Glutamatergic neuron (in vitro differentiated cells): ENCODE data around the gene NIPBL. TPM values are rescaled to one million over a fixed set of nuclear protein-coding genes. Genes with fewer than 3 reads are reported as not detected.

Experiments used
- DNase-seq: peaks from one replicate; pipeline ENCODE4 v3.0.0; 2022
- H3K27ac Mint-ChIP-seq: one replicate; pipeline ENCODE4 v1.8.0; 2020; ENCODE audit warnings: mild to moderate bottlenecking, mixed read lengths, inconsistent platforms; ENCODE audit not compliant: unreplicated experiment
- H3K27me3 Mint-ChIP-seq: one replicate; pipeline ENCODE4 v1.8.0; 2020; ENCODE audit warnings: mild to moderate bottlenecking, moderate library complexity, mixed read lengths, inconsistent platforms; ENCODE audit not compliant: unreplicated experiment
- H3K36me3 Mint-ChIP-seq: one replicate; pipeline ENCODE4 v1.8.0; 2020; ENCODE audit warnings: mild to moderate bottlenecking, mixed read lengths, inconsistent platforms; ENCODE audit not compliant: unreplicated experiment
- H3K4me1 Mint-ChIP-seq: one replicate; pipeline ENCODE4 v1.8.0; 2020; ENCODE audit warnings: mild to moderate bottlenecking, low read depth, mixed read lengths, inconsistent platforms; ENCODE audit not compliant: unreplicated experiment
- H3K4me3 Mint-ChIP-seq: one replicate; pipeline ENCODE4 v1.8.0; 2020; ENCODE audit warnings: mild to moderate bottlenecking, mixed read lengths, inconsistent platforms; ENCODE audit not compliant: unreplicated experiment
- H3K9me3 Mint-ChIP-seq: one replicate; pipeline ENCODE4 v1.8.0; 2020; ENCODE audit warnings: mild to moderate bottlenecking, moderate library complexity, mixed read lengths, inconsistent platforms; ENCODE audit not compliant: unreplicated experiment
- total RNA-seq: library from RNA; stranded (reverse); fragmentation: NEBNext Ultra II Directional; extraction: Animal tissue kit (Norgen Biotek cat#: 25700); gene quantifications from one replicate; pipeline ENCODE4 v1.2.1, GENCODE V29; 2021; ENCODE audit not compliant: unreplicated experiment
- TF ChIP-seq, protein P1 (sequence below): fragments of 200-600 bp; sonication (generic); IDR thresholded peaks from one replicate; pipeline ENCODE4 v1.5.0; 2021; ENCODE audit not compliant: partially characterized antibody, unreplicated experiment

Gene NIPBL
- total RNA-seq, 1 donor from 2014 or later: 81.1 TPM

DNA sequence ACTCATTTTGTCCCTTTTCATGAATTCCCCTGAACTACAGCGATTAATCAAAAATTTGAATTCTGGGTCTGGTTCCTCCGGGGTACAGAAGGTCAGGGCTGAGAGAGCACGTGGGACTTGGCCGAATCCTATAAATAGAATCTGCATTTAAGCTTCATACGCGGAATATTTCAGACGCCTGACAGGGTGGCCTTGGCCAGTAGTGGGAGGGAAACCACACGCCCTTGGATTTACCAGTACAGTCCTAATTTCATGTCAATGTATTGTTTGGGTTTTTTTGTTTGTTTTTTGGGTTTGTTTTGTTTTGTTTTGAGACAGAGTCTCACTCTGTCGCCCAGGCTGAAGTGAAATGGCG is 21.5 kb upstream of the NIPBL start:
- Mint-ChIP-seq H3K27me3 (no peaks in the 10 kb centered on the region), H3K4me1 (no peaks in the 10 kb centered on the region), H3K4me3 (no peak overlapping the region), H3K9me3 (peaks cover 6% of the 10 kb centered on the region), H3K36me3 (no peaks in the 10 kb centered on the region), H3K27ac (no peak overlapping the region)
- TF ChIP-seq, protein P1, sequence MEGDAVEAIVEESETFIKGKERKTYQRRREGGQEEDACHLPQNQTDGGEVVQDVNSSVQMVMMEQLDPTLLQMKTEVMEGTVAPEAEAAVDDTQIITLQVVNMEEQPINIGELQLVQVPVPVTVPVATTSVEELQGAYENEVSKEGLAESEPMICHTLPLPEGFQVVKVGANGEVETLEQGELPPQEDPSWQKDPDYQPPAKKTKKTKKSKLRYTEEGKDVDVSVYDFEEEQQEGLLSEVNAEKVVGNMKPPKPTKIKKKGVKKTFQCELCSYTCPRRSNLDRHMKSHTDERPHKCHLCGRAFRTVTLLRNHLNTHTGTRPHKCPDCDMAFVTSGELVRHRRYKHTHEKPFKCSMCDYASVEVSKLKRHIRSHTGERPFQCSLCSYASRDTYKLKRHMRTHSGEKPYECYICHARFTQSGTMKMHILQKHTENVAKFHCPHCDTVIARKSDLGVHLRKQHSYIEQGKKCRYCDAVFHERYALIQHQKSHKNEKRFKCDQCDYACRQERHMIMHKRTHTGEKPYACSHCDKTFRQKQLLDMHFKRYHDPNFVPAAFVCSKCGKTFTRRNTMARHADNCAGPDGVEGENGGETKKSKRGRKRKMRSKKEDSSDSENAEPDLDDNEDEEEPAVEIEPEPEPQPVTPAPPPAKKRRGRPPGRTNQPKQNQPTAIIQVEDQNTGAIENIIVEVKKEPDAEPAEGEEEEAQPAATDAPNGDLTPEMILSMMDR: no peak
- no peak for DNase-seq

DNA sequence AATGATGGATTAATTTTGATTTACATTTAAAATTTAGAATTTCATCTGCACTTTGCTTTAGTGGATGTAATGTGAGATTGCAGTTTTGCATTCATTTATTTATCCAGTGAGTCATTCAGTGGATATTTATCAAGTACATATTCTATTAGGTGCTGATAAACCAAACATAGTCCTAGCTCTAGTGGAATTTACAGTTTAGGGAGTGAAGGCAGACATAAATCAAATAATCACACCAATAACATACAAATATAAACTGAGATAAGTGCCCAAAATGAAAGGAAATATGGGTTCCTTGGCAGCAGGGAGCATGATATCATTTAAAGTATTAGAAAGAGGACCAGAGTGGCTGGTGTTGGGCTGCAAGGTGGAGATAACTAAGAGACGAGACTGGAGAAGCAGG is 14.7 kb upstream of the NIPBL start:
- DNase-seq: no peak
- Mint-ChIP-seq H3K4me3 (no peak overlapping the region), H3K4me1 (no peaks in the 10 kb centered on the region), H3K27me3 (no peaks in the 10 kb centered on the region), H3K9me3 (no peaks in the 10 kb centered on the region), H3K36me3 (no peaks in the 10 kb centered on the region), H3K27ac (no peak overlapping the region)
- TF ChIP-seq, protein P1: no peak

DNA sequence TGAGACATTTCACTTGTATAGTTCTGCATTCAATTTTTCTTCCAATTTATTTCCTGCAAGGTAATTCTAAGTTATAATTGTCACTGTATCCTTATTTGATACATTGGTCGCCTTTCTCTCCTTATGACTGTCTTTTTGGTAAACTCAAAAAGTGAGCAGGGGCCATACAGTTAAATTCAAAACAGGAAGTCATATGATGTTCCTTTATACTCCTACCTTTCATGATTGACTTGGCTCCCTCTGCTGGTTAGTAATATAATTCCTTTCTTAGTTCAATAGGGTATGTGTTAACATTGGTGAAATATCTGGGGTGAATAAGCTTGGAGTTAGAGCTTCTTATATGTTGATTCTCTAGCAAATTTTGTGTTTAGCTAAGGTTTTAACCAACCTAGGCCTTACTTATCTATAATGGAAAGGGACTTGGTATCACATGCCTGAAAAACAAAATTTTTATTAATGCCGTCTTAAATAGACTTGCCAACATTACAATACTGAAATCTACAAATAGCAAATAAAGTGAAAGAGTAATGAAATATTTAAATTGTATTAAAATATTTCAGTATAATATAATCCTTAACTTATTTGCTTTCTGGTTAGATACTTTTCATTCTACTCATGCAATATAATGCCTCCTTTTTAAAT is 6.0 kb upstream of the NIPBL start:
- Mint-ChIP-seq H3K27ac (no peak overlapping the region), H3K27me3 (peaks cover 4% of the 10 kb centered on the region), H3K9me3 (peaks cover 1% of the 10 kb centered on the region), H3K4me1 (peaks cover 17% of the 10 kb centered on the region), H3K36me3 (no peaks in the 10 kb centered on the region), H3K4me3 (no peak overlapping the region)
- no peak for DNase-seq
- TF ChIP-seq, protein P1: peak; percentile 82

DNA sequence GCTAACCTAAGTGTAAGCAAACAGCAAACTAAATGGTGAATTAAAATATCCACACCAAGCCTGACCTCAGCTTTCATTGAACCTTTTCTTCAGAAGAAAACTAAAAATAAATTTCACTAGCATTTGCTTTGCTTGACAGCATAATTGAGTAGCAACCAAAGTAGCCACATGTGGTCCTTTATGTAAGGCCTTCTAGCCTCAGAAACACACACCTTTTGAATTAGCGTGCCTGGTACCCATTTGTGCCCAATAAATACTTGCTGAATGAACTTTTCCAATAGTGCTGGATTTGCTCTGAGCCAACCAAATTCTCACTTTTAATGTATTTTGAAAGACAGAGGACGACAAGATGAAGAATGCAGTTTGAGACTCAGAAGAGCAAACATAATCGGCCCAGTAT is 2.1 kb upstream of the NIPBL start:
- H3K36me3 Mint-ChIP-seq: no peaks in the 10 kb centered on the region
- H3K27ac Mint-ChIP-seq: no peak overlapping the region
- H3K9me3 Mint-ChIP-seq: peaks cover 10% of the 10 kb centered on the region
- DNase-seq: no peak
- TF ChIP-seq, protein P1: no peak
- peaks cover 9% of the 10 kb centered on the region for H3K27me3 Mint-ChIP-seq
- peak overlapping the region; percentile 98 for H3K4me3 Mint-ChIP-seq
- H3K4me1 Mint-ChIP-seq: peaks cover 15% of the 10 kb centered on the region

DNA sequence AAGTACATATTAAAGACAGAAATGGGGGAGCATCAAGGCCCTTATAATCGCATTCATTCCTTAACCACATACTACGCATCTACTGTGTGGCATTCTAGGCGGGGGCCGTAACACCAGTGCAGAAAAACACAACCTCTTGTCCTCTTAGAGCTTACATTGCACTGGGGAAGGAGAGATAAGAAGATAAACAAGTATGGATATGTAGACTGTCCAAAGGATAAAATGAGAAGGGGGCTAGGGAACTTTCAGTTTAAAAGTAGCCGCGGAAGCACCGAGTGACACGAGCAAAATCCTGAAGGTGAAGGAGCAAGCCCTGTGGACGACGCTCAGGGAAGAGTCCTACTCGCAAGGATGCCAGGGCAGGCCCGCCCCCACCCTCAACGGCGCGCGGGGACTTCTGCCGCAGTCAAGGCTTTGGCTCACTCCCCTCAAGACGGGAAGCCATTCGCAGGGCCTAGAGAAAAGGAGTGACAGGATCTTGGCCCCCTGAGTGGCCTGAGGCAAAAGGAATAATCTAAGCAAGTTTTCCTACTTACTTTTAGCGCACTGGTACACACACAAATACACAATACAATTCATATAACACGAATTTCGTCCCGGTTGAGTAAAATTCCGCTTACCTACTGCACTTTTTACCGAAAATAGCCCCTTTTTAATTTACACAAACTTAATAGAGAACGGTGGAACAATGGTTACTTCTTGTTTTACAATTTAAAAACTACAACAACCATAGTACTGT is 1.3 kb upstream of the NIPBL start:
- Mint-ChIP-seq H3K27me3 (peaks cover 9% of the 10 kb centered on the region), H3K4me1 (peaks cover 13% of the 10 kb centered on the region), H3K27ac (peak overlapping the region; percentile 85), H3K36me3 (no peaks in the 10 kb centered on the region), H3K4me3 (peak overlapping the region; percentile 98), H3K9me3 (peaks cover 10% of the 10 kb centered on the region)
- DNase-seq: peak; percentile 45
- TF ChIP-seq, protein P1: no peak
